Lower leg skin (tissue), 4 donors: Measurements from ENCODE around the gene PAK2. TPM values are rescaled to one million over a fixed set of nuclear protein-coding genes. Genes with fewer than 3 reads are reported as not detected.
"Not testable (repeated sequence)": the region's sequence is repeated elsewhere in the genome, so short reads cannot be mapped to it uniquely, and the experiment has no call there.

Experiments
- DNase-seq, 2 donors: peaks; one replicate each; pipeline ENCODE4 v3.0.0-alpha.2; 2019; ENCODE audit warnings: low spot score in 2 of 2
- H3K4me3 ChIP-seq: fragments of 200-600 bp; sonication (generic); 2 replicates; pipeline ENCODE4 v1.5.1; 2017; ENCODE audit warnings: mild to moderate bottlenecking, low read depth; ENCODE audit not compliant: poor library complexity, severe bottlenecking
- CTCF ChIP-seq, 3 donors: fragments of 450-650 bp; IDR thresholded peaks; one replicate each; pipeline ENCODE4 v1.5.1; 2016; ENCODE audit warnings: antibody characterized with exemption in 3 of 3, mild to moderate bottlenecking in 3 of 3, moderate library complexity in 2 of 3
- POLR2A ChIP-seq, 2 donors: fragments of 450-650 bp; IDR thresholded peaks; one replicate each; pipeline ENCODE4 v1.6.1; 2016 to 2017; ENCODE audit warnings: antibody characterized with exemption in 2 of 2, mild to moderate bottlenecking in 1 of 2, moderate library complexity in 1 of 2
- WGBS, 2 donors: methylation state at CpG; one replicate each; pipeline ENCODE4 v1.1.5; 2018; 5-methylcytosine and 5-hydroxymethylcytosine counted together
- intact Hi-C: fragments of 100-400 bp; cut with DNase I; formaldehyde crosslinking; loops from one replicate; pipeline ENCODE4 v1.15.0; 2023; ENCODE audit warnings: low total_unique reads
- total RNA-seq, 4 donors: library from RNA; depleted of rRNA; stranded (reverse); fragments of >200 nt; gene quantifications; one replicate each; pipeline ENCODE4 v1.1.0, GENCODE V29; 2016

Gene PAK2
- total RNA-seq, 4 donors from 2014 or later: 25.3 to 39.0 (median 32.8) TPM

- intact Hi-C loops: no loop called here
- TF ChIP-seq CTCF (IDR thresholded peaks at IDR 0.05): no peak
- TF ChIP-seq POLR2A (IDR thresholded peaks at IDR 0.05): no peak
- DNase-seq: peak in 1 of 2 donors; percentile 21
- 0 to 1% methylated on average over 30 of the region's 30 CpGs for WGBS, 2 donors
- H3K4me3 ChIP-seq: peak overlapping the region; percentile 98
These were observed 1.0 kb downstream of the PAK2 start for GRCh38 chr3:196740481-196741248.

GRCh38 chr3:196741249-196741889 lies 1.7 kb downstream of the PAK2 start:
- DNase-seq: no peak
- intact Hi-C loops: no loop called here
- 18 to 20% methylated on average over 5 of the region's 5 CpGs for WGBS, 2 donors
- no peak for TF ChIP-seq CTCF (IDR thresholded peaks at IDR 0.05)
- TF ChIP-seq POLR2A (IDR thresholded peaks at IDR 0.05): no peak
- H3K4me3 ChIP-seq: peak overlapping the region; percentile 98

- intact Hi-C loops, DNase-seq: not testable (repeated sequence)
These were observed 3.9 kb downstream of the PAK2 start for GRCh38 chr3:196743569-196743968.

GRCh38 chr3:196749125-196749524 lies 9.5 kb downstream of the PAK2 start:
- H3K4me3 ChIP-seq: no peak overlapping the region
- intact Hi-C loops: no loop called here
- 80 to 86% methylated on average over 8 of the region's 8 CpGs for WGBS, 2 donors
- DNase-seq: no peak
- TF ChIP-seq CTCF (IDR thresholded peaks at IDR 0.05) (no peak), POLR2A (IDR thresholded peaks at IDR 0.05) (no peak)

More at GRCh38 chr3:196743569-196743968, 3.9 kb downstream of the PAK2 start:
- WGBS, 2 donors: 92 to 95% methylated on average over 10 of the region's 10 CpGs
- not testable (repeated sequence) for H3K4me3 ChIP-seq

GRCh38 chr3:196753201-196753600 lies 13.5 kb downstream of the PAK2 start:
- TF ChIP-seq CTCF (IDR thresholded peaks at IDR 0.05) (no peak), POLR2A (IDR thresholded peaks at IDR 0.05) (no peak)
- WGBS, 2 donors: 93 to 95% methylated on average over 8 of the region's 8 CpGs
- no peak for DNase-seq
- no peak overlapping the region for H3K4me3 ChIP-seq
- intact Hi-C loops: no loop called here

GRCh38 chr3:196754091-196754981 lies 14.7 kb downstream of the PAK2 start:
- no peak for DNase-seq
- TF ChIP-seq POLR2A (IDR thresholded peaks at IDR 0.05) (no peak), CTCF (IDR thresholded peaks at IDR 0.05) (no peak)
- WGBS, 2 donors: 81 to 85% methylated on average over 9 of the region's 9 CpGs
- H3K4me3 ChIP-seq: no peak overlapping the region
- intact Hi-C loops: no loop called here
